ENCODE results near the gene ISYNA1.

GRCh38 chr19:18466354-18466753, 28.4 kb upstream of the ISYNA1 start:
- TF ChIP-seq CTCF (IDR thresholded peaks at IDR 0.05) (no peak), POLR2A (IDR thresholded peaks at IDR 0.05) (no peak)

Measured in heart left ventricle (tissue), 13 donors.